Measurements from ENCODE around the gene MYH14.

DNA sequence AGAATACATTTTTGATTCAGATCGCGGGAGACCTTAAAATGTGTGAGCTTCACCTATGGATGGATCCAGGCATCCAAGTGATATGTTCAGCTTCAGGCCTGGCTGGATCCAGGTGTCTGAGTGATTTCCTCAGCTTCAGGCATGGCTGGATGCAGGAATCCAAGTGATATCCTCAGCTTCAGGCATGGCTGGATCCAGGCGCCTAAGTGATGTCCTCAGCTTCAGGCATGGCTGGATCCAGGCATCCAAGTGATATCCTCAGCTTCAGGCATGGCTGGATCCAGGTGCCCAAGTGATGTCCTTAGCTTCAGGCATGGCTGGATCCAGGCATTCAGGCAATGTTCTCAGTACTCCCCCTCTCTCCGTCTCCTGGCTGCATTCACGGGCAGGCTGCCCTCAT, 65.1 kb downstream of the MYH14 start:
- TF ChIP-seq POLR2A (IDR thresholded peaks at IDR 0.05), result no peak
- TF ChIP-seq, protein P1, sequence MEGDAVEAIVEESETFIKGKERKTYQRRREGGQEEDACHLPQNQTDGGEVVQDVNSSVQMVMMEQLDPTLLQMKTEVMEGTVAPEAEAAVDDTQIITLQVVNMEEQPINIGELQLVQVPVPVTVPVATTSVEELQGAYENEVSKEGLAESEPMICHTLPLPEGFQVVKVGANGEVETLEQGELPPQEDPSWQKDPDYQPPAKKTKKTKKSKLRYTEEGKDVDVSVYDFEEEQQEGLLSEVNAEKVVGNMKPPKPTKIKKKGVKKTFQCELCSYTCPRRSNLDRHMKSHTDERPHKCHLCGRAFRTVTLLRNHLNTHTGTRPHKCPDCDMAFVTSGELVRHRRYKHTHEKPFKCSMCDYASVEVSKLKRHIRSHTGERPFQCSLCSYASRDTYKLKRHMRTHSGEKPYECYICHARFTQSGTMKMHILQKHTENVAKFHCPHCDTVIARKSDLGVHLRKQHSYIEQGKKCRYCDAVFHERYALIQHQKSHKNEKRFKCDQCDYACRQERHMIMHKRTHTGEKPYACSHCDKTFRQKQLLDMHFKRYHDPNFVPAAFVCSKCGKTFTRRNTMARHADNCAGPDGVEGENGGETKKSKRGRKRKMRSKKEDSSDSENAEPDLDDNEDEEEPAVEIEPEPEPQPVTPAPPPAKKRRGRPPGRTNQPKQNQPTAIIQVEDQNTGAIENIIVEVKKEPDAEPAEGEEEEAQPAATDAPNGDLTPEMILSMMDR (IDR thresholded peaks at IDR 0.05), result no peak
- no peak for TF ChIP-seq POLR2AphosphoS5 (IDR thresholded peaks at IDR 0.05)
